ENCODE results near the gene ARHGEF28.

The ARHGEF28 gene

DNA sequence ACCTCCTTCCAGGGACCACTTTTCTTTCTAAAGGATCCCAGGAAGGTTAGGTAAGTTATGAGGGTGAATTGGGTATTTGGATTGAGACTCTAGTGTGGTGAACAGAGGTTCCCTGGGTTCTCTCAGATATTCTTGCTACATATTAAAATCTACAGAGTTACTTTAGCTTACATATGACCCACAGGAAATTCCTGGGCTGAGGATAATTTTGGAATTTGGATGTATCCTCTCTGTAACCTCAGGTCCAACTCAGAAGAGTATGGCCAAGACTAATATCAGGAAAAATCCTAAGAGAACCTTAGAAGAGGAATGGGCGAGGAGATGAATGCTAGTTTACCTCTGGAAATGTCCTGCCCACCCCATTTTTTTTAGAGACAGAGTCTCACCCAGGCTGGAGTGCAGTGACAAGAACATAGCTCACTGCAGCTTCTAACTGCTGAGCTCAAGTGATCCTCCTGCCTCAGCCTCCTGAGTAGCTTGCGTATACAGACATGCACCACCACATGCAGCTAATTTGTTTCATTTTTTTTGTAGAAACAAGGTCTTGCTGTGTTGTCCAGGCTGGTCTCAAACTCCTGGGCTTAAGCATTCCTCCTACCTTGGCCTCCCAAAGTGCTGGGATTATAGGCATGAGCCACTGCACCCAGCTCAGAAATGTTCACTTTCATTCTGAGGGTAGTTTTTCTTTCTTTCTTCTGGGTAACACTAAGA, 196.4 kb downstream of the ARHGEF28 start:
- no peak for FAIRE-seq

DNA sequence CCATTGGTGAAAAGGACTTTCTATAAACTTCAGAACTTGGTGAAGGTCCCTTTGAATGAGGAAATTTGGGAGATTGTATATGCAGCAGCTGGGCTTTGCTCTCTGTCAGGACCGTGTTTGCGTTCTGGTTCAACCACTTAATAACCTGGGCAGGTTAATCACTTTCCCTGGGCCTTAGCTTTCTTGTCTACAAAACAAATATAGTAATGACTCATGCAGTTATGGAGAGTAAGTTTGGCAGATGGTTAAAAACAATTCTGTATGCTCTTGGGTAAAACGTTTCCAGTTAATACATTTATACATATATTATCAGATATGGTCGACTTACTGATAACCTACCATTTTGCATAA, 197.0 kb downstream of the ARHGEF28 start:
- no peak for FAIRE-seq

DNA sequence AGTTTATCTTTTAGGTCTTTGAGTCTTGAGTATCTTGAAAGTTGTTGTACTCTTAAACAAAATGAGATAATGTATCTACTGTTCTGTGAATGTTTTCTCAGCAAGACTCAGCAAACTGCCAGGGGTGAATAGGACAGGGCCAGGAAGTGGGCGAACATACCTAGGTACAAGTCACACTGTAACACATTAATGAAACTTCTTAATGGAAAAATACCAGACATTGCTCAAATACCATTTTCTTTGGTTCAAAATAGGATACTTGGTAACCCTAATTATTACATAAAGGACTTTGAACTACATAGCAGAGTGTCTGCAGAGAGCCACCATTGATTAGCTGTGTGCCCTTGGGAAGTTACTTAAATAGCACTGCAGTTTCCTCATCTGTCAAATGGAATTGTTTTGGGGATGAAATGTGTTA, 197.5 kb downstream of the ARHGEF28 start:
- FAIRE-seq: no peak

DNA sequence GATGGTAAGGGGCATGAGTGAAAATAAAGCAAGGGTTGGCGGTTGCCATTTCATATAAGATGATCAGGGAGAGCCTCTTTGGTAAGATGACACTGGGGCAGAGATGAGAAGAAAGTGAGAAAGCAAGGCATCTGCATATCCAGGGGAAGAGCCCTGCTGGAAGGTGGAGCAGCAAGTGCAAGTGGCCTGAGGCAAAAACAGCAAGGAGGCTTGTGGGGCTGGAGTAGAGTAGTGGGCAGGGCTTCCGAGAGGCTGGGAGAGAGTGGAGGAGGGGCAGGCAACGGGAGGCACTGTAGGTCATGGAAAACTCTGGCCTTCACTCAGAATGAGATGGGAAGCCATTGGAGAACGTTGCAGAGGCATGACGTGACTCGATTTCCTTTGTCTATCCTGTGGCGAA, 199.2 kb downstream of the ARHGEF28 start:
- no peak for FAIRE-seq

DNA sequence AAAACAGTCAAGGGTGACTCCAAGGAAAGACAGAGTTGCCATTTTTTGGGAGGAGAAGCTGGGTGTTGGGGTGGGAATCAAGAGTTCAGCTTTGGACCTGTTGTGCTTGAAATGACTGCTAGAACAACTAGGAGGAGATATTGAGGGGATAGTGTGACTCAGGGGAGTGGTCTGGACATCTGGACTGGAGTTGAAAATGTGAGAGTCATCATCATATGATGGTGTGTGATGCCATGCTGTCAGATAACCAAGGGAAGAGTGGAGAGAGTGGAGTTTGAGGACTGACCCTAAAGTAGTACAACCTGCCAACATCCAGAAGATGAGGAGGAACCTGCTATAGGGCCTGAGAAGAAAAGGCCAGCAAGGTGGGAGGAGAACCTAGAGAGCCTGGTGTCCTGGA, 199.7 kb downstream of the ARHGEF28 start:
- FAIRE-seq: no peak

DNA sequence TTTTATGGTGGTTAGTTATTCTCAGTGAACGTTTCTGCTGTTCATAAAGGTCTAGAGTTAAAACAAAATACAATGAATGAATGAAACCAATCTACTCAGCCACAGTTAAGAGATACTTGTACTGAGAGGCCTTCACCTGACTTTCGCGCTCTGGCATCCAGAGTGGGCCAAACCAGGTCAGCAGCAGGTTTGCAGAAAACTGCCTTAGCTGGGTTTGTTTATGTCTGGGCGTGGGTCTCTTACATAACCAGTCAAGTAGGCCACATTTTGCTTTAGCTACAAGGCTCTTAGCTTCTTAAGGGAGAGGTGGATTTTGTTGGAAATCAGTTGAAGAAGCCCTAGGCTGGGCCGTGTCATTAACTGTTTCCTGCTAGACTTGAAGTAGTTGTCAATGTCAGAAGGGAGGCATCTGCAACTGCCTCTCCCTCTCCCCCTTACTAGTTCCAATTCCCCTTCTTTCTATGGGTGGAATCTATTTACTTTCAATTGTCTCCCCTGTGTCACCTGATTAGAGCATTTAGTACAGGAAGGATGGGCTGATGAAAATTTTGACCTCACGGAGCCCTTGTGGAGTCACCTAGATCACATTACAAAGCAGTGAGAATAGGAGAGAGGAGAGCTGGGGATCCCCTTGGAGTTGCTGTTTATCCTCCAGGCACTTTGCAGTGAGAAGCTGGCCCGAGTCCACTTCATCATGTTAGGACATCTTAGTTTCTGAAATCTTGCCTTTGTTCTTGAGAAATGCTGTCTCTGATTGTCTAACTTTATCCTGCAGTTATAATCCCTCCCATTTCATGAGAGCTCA, 200.5 kb downstream of the ARHGEF28 start:
- no peak for FAIRE-seq

DNA sequence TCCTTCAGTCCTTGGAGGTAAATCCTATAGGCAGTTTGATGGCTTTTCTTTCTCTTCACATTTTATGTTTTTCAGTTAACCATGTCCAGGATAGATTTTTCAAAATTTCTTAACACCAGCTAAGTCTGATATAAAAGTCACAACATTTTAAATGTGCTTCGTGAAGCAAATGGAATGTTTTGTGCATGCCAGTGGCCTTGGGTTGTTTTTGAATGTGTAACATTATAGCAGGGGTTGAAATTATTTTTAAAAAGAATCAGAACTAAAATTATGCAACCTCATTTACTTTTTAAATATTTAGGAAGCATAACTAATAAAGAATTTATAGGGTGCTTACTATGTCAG, 201.1 kb downstream of the ARHGEF28 start:
- FAIRE-seq: no peak

DNA sequence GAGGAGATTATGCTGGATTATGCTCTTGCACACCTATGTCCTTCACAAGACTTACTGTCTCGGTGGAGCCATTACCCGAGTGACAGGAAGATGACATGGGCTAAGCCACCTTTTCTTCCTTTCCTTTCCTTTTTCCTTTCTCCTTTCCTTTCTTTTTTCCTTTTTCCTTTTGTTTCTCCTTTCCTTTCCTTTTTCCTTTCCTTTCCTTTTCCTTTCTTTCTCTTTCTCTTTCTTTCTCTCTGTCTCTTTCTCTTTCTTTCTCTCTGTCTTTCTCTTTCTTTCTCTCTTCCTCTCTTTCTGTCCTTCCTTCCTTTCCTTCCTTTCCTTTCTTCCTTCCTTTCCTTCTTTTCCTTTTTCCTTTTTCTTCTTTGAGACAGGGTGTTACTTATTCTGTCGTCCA, 202.5 kb downstream of the ARHGEF28 start:
- no peak for FAIRE-seq

DNA sequence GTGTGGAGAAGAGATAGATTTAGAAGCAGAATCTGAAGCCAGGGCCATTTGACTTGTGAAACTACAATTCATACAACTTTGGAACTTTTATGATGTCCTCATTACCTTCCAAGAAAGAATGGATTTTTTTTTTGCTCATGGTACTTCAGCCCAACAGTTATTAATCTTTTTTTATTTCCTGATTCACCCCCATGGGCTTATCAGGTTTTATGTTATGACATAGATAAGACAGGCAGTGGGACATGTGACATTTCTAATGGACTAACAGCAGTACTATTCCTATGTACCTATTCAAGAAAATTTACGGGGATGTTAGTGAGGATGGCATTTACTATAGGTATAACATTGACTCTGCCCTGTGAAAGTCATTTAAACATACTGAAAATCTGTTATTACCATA, 204.7 kb downstream of the ARHGEF28 start:
- no peak for FAIRE-seq

DNA sequence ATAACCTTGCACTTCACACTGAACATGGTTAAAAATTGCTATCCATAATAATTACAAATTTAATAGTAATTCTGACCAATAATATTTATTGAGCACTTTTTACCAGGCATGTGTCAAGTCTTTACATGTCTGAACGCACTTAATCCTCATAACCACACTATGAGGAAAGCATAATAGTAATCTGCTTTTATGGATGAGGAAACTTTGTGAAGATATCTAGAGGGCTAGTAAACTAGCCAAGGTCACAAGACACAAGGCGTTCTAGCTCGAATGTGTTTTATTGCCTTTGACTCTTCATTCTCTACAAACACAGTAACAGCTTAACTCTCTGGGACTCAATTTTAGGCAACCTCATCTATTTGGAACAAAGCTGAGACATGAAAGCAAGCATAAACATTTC, 205.1 kb downstream of the ARHGEF28 start:
- no peak for FAIRE-seq

DNA sequence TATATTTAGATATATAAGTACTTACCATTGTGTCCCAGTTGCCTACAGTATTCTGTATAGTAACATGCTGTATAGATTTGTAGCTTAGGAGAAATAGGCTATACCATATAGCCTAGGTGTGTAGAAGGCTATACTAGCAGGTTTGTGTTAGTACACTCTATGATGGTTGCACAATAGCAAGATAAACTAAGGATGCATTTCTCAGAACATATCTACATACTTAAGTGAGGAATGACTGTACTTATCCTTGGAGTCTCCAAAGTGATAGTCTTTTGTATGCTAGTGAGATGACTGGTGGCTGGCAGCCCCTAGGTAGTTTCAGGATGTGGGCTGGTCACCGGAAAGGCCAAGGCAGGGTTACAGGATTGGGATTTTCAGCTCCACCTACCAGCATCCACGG, 208.7 kb downstream of the ARHGEF28 start:
- no peak for FAIRE-seq

DNA sequence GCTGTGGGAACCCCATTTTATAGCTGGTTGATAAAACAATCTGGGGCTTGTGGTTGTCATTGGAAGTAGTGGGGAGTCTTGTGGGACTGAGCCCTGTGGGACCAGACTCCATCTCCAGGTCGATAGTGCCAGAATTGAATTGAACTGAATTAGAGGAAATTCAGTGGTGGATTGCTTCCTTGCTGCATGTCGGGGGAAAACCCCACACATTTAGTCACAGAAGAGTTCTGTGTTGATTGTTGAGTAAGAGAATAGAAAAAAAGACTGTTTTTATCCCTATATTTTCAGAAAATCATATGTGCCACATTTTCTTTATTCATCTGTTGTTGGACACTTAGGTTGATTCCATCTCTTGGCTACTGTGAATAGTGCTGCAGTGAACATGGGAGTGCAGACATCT, 209.7 kb downstream of the ARHGEF28 start:
- no peak for FAIRE-seq

DNA sequence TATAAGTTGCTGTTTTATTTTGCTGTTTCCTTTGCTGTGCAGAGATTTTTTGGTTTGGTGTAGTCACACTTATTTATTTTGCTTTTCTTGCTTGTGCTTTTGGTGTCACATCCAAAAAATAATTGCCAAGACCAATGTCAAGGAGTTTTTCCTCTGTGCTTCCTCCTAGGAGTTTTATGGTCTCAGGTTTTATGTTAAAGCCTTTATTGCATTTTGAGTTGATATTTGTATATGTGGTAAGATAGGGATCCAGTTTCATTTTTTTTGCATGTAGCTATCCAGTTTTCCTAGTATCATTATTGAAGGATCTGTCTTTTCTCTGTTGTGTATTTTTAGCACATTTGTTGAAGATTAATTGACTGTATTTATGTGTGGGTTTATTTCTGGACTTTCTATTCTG, 210.6 kb downstream of the ARHGEF28 start:
- FAIRE-seq: no peak

DNA sequence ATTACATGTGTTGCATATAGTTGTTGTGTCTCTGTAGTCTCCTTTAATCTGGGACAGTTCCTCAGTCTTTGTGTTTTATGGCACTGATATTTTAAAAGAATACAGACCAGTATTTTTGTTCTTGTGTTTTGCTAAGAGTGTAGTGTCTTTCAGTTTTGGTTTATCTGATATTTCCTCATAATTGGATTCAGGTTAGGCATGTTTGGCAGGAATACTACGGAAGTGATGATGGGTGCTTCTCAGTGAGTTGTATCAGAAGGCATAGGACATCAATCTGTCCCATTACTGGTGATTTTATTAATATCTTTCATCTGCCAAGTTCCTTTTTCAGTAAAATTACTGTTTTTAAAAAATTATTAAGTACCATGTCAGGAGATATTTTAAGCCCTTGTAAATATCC, 212.9 kb downstream of the ARHGEF28 start:
- no peak for FAIRE-seq

DNA sequence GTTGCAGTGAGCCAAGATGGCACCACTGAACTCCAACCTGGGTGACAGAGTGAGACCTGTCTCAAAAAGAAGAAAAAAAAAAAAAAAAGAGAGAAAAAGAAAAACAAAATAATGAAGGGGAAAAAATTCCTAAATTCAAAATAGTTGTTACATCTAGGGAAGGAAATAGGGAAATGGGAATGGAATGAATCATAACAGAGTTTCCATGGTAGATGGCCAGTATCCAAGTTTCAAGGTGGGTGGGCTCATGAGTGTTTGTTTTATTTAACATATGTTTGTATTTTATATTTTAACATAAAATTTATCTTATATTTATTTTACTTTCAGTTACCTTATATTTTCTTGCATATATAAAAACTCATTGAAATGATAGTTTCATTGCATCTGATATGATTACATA, 215.6 kb downstream of the ARHGEF28 start:
- no peak for FAIRE-seq

DNA sequence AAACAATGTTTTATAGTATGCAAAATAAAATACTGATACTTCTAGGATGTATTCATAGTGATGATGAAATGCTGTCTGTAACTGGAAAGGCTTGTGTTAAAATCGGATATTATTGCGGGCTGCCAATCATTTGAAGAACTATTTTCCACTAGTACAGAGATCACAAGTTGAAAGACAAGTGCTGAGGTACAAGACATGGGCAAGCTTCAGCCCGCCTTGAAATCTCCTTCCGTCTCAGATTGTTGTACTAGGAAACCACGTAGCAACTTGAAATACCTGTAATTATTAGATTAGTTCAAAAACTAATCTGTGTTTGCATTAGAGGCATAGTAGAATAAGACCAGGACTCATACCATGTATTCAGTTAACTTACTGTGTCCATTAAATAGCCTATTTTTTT, 218.2 kb downstream of the ARHGEF28 start:
- no peak for FAIRE-seq

DNA sequence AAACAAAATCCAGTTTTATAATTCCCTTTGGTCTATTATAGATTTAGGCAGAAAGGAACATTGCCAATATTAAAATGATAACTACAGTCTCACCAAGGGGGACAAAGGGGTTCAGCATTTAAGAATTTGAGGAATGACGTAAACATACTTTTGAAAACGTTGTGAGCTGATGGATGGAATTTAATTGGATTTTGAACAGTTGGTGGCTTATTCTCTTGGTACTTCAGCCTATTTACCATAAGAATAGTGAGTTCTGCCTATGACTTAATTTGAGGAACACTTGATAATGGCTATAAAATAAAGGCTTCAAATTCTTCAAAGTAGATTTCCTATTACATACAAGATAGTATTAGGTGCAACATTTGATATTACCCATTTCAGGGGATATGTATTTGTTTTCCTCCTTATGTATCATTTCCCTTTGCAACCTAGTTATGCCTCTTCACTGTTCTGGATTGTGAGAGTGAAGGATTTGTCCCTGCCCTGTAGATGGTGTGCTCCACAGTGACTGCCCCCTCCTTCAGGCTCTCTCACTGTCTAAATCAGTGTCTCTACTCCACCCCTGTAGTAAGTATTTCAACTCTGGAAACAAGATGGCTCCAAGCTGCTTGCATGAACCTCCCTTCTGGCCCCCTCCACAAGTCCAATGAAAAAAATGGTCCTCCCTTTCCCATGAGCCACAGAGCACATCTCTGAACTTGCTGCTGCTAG, 225.6 kb downstream of the ARHGEF28 start:
- no peak for FAIRE-seq

DNA sequence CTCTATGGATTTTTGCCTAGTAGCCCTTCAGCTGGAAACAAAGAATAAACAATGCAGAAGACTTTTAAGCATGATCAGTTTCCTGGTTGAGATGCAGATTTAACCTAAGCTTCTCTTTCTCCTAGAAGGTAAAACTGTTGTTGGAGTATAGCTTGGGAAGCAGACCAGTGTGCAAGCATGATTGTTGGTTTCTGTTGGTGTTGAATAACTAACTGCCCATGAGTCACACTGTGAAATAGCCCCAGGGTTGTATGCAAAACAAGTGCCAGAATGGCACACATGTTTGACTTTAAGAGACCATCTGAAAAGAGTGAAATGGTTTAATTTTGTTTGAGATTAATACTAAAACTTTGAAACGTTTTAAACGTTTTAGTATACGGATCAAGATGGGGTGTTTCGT, 227.1 kb downstream of the ARHGEF28 start:
- no peak for FAIRE-seq

DNA sequence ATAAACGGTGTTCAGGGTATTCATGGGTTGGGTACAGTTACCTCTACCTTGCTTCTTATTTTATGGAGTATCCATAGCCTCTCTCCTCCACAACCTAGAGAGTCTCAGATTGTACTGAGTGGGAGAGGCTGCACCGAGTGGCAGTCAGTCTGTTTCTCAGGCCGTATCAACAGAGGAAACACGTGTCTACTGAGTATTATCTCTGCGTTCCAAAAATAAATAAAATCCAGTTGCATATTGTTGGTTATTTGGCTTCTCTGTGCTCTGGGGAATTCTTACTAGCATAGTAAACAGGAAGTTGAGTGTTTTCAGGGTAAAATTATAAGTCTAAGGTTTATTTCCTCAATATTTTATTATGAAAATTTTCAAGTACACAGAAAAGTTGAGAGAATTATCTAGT, 231.0 kb downstream of the ARHGEF28 start:
- no peak for FAIRE-seq

DNA sequence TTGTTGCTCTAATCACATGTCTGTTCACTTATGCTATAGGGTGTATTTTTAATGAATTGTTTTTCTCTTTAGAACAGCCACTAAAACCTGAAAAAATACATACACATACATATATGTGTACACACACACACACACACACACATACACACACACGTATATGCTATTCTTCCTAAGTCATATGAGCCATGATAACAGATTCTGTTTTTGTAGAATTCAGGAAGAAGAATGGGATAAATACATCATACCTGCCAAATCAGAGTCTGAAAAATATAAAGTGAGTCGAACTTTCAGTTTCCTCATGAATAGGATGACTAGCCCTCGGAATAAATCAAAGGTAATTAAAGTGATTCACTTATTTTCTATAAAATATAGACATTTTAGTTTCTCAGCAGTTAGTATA, 231.4 kb downstream of the ARHGEF28 start:
- no peak for FAIRE-seq

DNA sequence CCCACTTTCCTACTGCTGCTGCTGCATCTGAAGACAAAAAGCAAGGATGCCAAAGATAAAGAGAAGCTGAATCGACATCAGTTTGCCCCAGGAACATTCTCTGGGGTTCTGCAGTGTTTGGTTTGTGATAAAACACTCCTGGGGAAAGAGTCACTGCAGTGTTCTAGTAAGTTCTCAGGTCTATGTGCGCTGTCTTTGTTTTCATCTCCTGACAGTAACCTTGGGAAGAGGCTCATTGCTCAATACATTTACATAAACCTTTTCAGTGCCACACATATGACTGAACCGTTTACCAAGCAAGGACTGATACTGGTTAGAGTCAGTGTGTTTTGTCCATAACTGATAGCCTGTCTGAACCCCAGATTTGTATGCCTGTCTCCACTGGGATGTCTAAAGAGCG, 232.1 kb downstream of the ARHGEF28 start:
- no peak for FAIRE-seq

DNA sequence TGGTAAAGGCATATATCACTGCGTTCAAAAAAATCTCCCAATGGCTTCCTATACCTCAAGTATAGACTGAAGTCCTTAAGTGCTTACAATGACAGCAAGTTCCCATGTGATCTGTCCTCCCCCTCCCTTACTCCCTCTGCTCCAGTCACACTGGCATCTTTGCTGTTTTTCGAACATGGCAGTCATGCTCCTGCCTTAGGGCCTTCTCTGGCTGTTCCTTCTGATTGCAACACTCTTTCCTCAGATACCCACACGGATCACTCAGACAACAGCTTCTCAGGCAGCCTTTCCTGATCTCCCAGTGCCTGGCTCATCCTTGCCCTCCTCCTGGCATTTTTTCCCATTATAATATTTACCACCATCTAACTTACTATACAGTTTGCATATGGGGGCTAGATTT, 232.8 kb downstream of the ARHGEF28 start:
- FAIRE-seq: no peak

DNA sequence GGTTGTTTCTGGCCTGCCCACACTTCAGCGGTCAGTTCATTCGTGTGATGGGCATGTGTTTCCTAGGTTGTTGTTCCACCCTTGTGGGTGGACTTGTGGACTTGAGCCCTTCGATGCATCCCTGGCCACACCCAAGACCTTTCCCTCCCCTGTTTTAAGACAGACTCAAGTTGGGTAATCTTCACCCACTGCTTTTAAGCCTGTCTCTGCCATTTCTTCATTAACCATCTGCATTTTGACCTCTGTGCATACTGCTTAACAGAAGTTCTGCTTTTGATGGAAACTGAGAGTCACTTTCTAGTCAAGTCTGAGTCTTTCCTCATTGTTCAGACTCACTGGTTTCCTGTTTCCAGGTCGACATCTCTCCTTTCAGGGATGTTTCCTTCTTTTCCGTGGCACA, 233.7 kb downstream of the ARHGEF28 start:
- FAIRE-seq: no peak

DNA sequence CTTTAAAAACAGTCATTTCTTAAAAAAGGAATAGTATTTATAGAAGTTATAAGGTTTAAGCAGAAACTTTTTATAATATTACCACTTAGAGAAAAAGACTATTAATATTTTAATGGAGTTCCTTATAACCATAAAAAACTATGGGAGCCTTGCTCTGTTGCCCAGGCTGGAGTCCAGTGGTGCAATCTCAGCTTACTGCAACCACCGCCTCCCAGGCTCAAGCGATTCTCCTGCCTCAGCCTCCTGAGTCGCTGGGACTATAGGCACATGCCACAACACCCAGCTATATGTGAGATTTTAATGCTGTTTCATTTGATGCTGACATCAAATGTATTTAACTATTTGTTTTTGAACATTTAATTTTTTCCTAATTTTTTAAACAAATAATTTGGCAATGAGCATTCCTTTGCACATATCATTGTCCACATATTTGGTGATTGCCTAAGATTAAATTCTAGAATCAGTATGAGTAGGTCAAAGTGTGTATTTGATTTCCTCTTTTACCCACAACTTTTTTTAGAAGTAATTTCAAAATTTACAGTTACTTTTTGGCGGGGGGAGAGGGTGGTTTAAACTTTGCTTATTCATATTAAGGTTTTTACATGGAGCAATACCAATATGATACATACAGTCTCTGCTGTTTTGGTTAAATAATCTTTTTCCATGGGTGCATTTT, 235.5 kb downstream of the ARHGEF28 start:
- no peak for FAIRE-seq

Measured in A204.1 (cell line).